Brain pericyte (primary cell): Measurements from ENCODE around the gene CSNK1G3.
"Not testable (repeated sequence)": the region's sequence is repeated elsewhere in the genome, so short reads cannot be mapped to it uniquely, and the experiment has no call there.

Source experiments
- DNase-seq: peaks from one replicate; pipeline ENCODE4 v3.0.0-alpha.2; 2012; ENCODE audit warnings: low read depth, low spot score

Gene CSNK1G3

GRCh38 chr5:123559434-123559775 is 47.4 kb downstream of the CSNK1G3 start:
- no peak for DNase-seq

- DNase-seq = no peak
Observed at GRCh38 chr5:123561230-123561629, 49.3 kb downstream of the CSNK1G3 start.

- no peak for DNase-seq
Observed at GRCh38 chr5:123571927-123572326, 60.0 kb downstream of the CSNK1G3 start.

GRCh38 chr5:123578390-123578789 is 66.4 kb downstream of the CSNK1G3 start:
- DNase-seq = no peak

GRCh38 chr5:123579410-123579809 is 67.4 kb downstream of the CSNK1G3 start:
- DNase-seq = no peak

- no peak for DNase-seq
Observed at GRCh38 chr5:123582550-123583285, 70.7 kb downstream of the CSNK1G3 start.

- DNase-seq = no peak
Observed at GRCh38 chr5:123585871-123586270, 73.9 kb downstream of the CSNK1G3 start.

GRCh38 chr5:123594434-123594833 is 82.5 kb downstream of the CSNK1G3 start:
- DNase-seq = no peak

- no peak for DNase-seq
Observed at GRCh38 chr5:123597018-123597417, 85.0 kb downstream of the CSNK1G3 start.

- no peak for DNase-seq
Observed at GRCh38 chr5:123598028-123598689, 86.2 kb downstream of the CSNK1G3 start.

GRCh38 chr5:123599171-123599570 is 87.2 kb downstream of the CSNK1G3 start:
- peak; percentile 5 for DNase-seq

- DNase-seq = no peak
Observed at GRCh38 chr5:123601610-123602009, 89.6 kb downstream of the CSNK1G3 start.

- no peak for DNase-seq
Observed at GRCh38 chr5:123605822-123606221, 93.8 kb downstream of the CSNK1G3 start.

GRCh38 chr5:123610209-123610608 is 98.2 kb downstream of the CSNK1G3 start:
- DNase-seq = no peak

GRCh38 chr5:123610665-123611405 is 98.9 kb downstream of the CSNK1G3 start:
- DNase-seq = peak; percentile 33

GRCh38 chr5:123611406-123611709 is 99.4 kb downstream of the CSNK1G3 start:
- DNase-seq = no peak

GRCh38 chr5:123617561-123617960 is 105.6 kb downstream of the CSNK1G3 start:
- DNase-seq = no peak

- no peak for DNase-seq
Observed at GRCh38 chr5:123626051-123626450, 114.1 kb downstream of the CSNK1G3 start.

GRCh38 chr5:123628860-123629544 is 117.0 kb downstream of the CSNK1G3 start:
- DNase-seq = no peak

GRCh38 chr5:123636006-123636405 is 124.0 kb downstream of the CSNK1G3 start:
- no peak for DNase-seq

GRCh38 chr5:123637028-123637427 is 125.1 kb downstream of the CSNK1G3 start:
- not testable (repeated sequence) for DNase-seq

- DNase-seq = no peak
Observed at GRCh38 chr5:123639244-123639643, 127.3 kb downstream of the CSNK1G3 start.
